ENCODE data around the gene MRPL42. TPM values are rescaled to one million over a fixed set of nuclear protein-coding genes. Genes with fewer than 3 reads are reported as not detected.

The MRPL42 gene
- total and polyA plus RNA-seq, 2 experiments from 2014 or later: 195 to 269 TPM

DNA sequence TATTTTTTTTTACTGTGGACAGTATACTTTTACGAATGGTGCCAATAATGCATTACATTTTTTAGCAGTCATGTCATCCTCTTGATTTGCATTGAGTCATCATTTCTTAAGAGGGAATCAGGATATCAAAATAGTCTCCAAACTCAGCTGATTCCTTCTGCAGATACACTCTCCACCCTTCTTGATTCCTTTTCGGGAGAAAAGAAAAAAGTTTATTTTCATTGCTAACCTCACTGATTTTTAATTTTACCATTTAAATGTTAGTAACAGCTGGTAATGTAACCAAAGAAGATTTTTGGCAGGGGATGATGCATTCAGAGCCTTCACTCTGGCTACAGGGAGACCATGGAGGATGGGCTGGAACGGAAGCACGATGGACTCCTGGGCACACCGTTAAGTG, 47.5 kb downstream of the MRPL42 start:
- Histone ChIP-seq H3K4me2 (no peak overlapping the region), H3F3A (replicated peaks; ENCODE audit: low read depth) (no peaks in the 10 kb centered on the region), H3K9me2 (ENCODE audit: insufficient read depth) (no peaks in the 10 kb centered on the region), H3K4me1 (ENCODE audit: insufficient read depth) (no peaks in the 10 kb centered on the region), H3K79me2 (replicated peaks; ENCODE audit: insufficient read depth) (no peaks in the 10 kb centered on the region), H4K20me1 (replicated peaks; ENCODE audit: insufficient read depth) (no peaks in the 10 kb centered on the region; the same call in 1 of the 2 replicates), H3K27ac (ENCODE audit: low read depth) (no peak overlapping the region), H2AFZ (no peak overlapping the region), H3K4me3 (no peak overlapping the region), H3K36me3 (ENCODE audit: insufficient read depth) (no peaks in the 10 kb centered on the region), H3K27me3 (ENCODE audit: insufficient read depth) (no peaks in the 10 kb centered on the region)
- H3K27ac Mint-ChIP-seq: no peak overlapping the region
- no peak overlapping the region for H3K4me3 Mint-ChIP-seq
- no peaks in the 10 kb centered on the region for H3K36me3 Mint-ChIP-seq (ENCODE audit: low read depth)
- peaks cover 5% of the 10 kb centered on the region for H3K27me3 Mint-ChIP-seq (ENCODE audit: insufficient read depth, low read depth, poor library complexity)
- TF ChIP-seq, protein P1, sequence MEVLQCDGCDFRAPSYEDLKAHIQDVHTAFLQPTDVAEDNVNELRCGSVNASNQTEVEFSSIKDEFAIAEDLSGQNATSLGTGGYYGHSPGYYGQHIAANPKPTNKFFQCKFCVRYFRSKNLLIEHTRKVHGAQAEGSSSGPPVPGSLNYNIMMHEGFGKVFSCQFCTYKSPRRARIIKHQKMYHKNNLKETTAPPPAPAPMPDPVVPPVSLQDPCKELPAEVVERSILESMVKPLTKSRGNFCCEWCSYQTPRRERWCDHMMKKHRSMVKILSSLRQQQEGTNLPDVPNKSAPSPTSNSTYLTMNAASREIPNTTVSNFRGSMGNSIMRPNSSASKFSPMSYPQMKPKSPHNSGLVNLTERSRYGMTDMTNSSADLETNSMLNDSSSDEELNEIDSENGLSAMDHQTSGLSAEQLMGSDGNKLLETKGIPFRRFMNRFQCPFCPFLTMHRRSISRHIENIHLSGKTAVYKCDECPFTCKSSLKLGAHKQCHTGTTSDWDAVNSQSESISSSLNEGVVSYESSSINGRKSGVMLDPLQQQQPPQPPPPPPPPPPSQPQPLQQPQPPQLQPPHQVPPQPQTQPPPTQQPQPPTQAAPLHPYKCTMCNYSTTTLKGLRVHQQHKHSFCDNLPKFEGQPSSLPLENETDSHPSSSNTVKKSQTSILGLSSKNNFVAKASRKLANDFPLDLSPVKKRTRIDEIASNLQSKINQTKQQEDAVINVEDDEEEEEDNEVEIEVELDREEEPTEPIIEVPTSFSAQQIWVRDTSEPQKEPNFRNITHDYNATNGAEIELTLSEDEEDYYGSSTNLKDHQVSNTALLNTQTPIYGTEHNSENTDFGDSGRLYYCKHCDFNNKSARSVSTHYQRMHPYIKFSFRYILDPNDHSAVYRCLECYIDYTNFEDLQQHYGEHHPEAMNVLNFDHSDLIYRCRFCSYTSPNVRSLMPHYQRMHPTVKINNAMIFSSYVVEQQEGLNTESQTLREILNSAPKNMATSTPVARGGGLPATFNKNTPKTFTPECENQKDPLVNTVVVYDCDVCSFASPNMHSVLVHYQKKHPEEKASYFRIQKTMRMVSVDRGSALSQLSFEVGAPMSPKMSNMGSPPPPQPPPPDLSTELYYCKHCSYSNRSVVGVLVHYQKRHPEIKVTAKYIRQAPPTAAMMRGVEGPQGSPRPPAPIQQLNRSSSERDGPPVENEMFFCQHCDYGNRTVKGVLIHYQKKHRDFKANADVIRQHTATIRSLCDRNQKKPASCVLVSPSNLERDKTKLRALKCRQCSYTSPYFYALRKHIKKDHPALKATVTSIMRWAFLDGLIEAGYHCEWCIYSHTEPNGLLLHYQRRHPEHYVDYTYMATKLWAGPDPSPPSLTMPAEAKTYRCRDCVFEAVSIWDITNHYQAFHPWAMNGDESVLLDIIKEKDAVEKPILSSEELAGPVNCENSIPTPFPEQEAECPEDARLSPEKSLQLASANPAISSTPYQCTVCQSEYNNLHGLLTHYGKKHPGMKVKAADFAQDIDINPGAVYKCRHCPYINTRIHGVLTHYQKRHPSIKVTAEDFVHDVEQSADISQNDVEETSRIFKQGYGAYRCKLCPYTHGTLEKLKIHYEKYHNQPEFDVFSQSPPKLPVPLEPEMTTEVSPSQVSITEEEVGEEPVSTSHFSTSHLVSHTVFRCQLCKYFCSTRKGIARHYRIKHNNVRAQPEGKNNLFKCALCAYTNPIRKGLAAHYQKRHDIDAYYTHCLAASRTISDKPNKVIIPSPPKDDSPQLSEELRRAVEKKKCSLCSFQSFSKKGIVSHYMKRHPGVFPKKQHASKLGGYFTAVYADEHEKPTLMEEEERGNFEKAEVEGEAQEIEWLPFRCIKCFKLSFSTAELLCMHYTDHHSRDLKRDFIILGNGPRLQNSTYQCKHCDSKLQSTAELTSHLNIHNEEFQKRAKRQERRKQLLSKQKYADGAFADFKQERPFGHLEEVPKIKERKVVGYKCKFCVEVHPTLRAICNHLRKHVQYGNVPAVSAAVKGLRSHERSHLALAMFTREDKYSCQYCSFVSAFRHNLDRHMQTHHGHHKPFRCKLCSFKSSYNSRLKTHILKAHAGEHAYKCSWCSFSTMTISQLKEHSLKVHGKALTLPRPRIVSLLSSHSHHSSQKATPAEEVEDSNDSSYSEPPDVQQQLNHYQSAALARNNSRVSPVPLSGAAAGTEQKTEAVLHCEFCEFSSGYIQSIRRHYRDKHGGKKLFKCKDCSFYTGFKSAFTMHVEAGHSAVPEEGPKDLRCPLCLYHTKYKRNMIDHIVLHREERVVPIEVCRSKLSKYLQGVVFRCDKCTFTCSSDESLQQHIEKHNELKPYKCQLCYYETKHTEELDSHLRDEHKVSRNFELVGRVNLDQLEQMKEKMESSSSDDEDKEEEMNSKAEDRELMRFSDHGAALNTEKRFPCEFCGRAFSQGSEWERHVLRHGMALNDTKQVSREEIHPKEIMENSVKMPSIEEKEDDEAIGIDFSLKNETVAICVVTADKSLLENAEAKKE (CRISPR knock-in tag; IDR thresholded peaks at IDR 0.05): no peak
- TF ChIP-seq, protein P2, sequence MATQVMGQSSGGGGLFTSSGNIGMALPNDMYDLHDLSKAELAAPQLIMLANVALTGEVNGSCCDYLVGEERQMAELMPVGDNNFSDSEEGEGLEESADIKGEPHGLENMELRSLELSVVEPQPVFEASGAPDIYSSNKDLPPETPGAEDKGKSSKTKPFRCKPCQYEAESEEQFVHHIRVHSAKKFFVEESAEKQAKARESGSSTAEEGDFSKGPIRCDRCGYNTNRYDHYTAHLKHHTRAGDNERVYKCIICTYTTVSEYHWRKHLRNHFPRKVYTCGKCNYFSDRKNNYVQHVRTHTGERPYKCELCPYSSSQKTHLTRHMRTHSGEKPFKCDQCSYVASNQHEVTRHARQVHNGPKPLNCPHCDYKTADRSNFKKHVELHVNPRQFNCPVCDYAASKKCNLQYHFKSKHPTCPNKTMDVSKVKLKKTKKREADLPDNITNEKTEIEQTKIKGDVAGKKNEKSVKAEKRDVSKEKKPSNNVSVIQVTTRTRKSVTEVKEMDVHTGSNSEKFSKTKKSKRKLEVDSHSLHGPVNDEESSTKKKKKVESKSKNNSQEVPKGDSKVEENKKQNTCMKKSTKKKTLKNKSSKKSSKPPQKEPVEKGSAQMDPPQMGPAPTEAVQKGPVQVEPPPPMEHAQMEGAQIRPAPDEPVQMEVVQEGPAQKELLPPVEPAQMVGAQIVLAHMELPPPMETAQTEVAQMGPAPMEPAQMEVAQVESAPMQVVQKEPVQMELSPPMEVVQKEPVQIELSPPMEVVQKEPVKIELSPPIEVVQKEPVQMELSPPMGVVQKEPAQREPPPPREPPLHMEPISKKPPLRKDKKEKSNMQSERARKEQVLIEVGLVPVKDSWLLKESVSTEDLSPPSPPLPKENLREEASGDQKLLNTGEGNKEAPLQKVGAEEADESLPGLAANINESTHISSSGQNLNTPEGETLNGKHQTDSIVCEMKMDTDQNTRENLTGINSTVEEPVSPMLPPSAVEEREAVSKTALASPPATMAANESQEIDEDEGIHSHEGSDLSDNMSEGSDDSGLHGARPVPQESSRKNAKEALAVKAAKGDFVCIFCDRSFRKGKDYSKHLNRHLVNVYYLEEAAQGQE (IDR thresholded peaks at IDR 0.05; ENCODE audit: unreplicated experiment): no peak
- no peak for TF ChIP-seq CTCF (conservative IDR thresholded peaks at IDR 0.05; ENCODE audit: low read depth in 2 of 2)
- TF ChIP-seq POLR2AphosphoS5 (IDR thresholded peaks at IDR 0.05; ENCODE audit: low read depth): no peak
- TF ChIP-seq ZNF331 (CRISPR knock-in tag; IDR thresholded peaks at IDR 0.05; ENCODE audit: low read depth): no peak
- TF ChIP-seq EZH2phosphoT487 (IDR thresholded peaks at IDR 0.05; ENCODE audit: unreplicated experiment): no peak
- no peak for TF ChIP-seq NANOG (IDR thresholded peaks at IDR 0.05; ENCODE audit: borderline replicate concordance)
- TF ChIP-seq JUNB (IDR thresholded peaks at IDR 0.05; ENCODE audit: unreplicated experiment): no peak
- TF ChIP-seq STAT1 (IDR thresholded peaks at IDR 0.05; ENCODE audit: unreplicated experiment): no peak
- TF ChIP-seq ZNF114 (CRISPR knock-in tag; IDR thresholded peaks at IDR 0.05): no peak
- no peak for TF ChIP-seq CREB1 (CRISPR knock-in tag; IDR thresholded peaks at IDR 0.05; ENCODE audit: low read depth)
- no peak for TF ChIP-seq EZH2 (IDR thresholded peaks at IDR 0.05; ENCODE audit: low read depth, unreplicated experiment)
- no peak for TF ChIP-seq ETS1 (IDR thresholded peaks at IDR 0.05)
- no peak for DNase-seq (ENCODE audit: low spot score)
- no peak for ATAC-seq
- H3K9me3 Mint-ChIP-seq: no peaks in the 10 kb centered on the region
- H3K4me1 Mint-ChIP-seq: no peaks in the 10 kb centered on the region

Data from GM23338 (cell line).